ENCODE results near the gene TULP4. TPM values are rescaled to one million over a fixed set of nuclear protein-coding genes. Genes with fewer than 3 reads are reported as not detected.

Gene TULP4
- total and polyA plus RNA-seq, 2 of the 8 experiments (the other 6 are each of a cell fraction or from before 2014, with no cell fraction given), result 7.7 to 51.6 TPM

GRCh38 chr6:158524311-158524710 lies 212.0 kb downstream of the TULP4 start:
- Histone ChIP-seq H4K20me1 (replicated peaks in 1 of 2; ENCODE audit: control insufficient read depth in 1 of 2, insufficient read depth in 2 of 2, low read length in 2 of 2) (no peaks in the 10 kb centered on the region), H3K9me3 (ENCODE audit: insufficient read depth in 2 of 2, low read depth in 1 of 2, low read length in 1 of 2) (no peaks in the 10 kb centered on the region; a peak in 1 of 4 replicates), H2BK20ac (ENCODE audit: low read length) (no peak overlapping the region), H2AFZ (ENCODE audit: low read length) (no peak overlapping the region), H2BK12ac (ENCODE audit: low read depth, low read length) (no peak overlapping the region), H3K36me3 (ENCODE audit: control insufficient read depth in 2 of 4, insufficient read depth in 4 of 4, low read length in 3 of 4) (no peaks in the 10 kb centered on the region), H4K5ac (ENCODE audit: insufficient read length, low read depth, low read length) (no peak overlapping the region), H3K56ac (replicated peaks; ENCODE audit: insufficient read length, low read depth, low read length) (no peak overlapping the region), H2AK5ac (ENCODE audit: low read depth, low read length) (no peak overlapping the region), H3K4me1 (replicated peaks in 1 of 4; ENCODE audit: control insufficient read depth in 3 of 4, insufficient read depth in 4 of 4, low read length in 3 of 4) (no peaks in the 10 kb centered on the region), H3K27ac (ENCODE audit: low read depth, low read length) (no peak overlapping the region), H3K23ac (ENCODE audit: insufficient read length) (no peak overlapping the region), H3K14ac (ENCODE audit: insufficient read length) (no peak overlapping the region), H3K4me3 (ENCODE audit: extremely low read depth in 1 of 4, insufficient read depth in 2 of 4, low read depth in 3 of 4, low read length in 4 of 4) (no peak overlapping the region), H4K8ac (ENCODE audit: extremely low read depth, insufficient read depth, low read length) (no peak overlapping the region), H3K4me2 (ENCODE audit: insufficient read depth in 1 of 2, low read depth in 2 of 2, low read length in 2 of 2) (no peak overlapping the region), H3K79me2 (ENCODE audit: control insufficient read depth in 1 of 2, insufficient read depth in 2 of 2, low read length in 2 of 2) (no peaks in the 10 kb centered on the region), H3K18ac (ENCODE audit: extremely low read depth, low read length) (no peak overlapping the region), H3K79me1 (ENCODE audit: low read depth, low read length) (no peaks in the 10 kb centered on the region), H3K9ac (replicated peaks in 1 of 4; ENCODE audit: extremely low read depth in 1 of 4, low read depth in 3 of 4, low read length in 3 of 4) (no peak overlapping the region), H2BK120ac (replicated peaks; ENCODE audit: low read depth, low read length) (no peak overlapping the region), H3K4ac (replicated peaks; ENCODE audit: insufficient read length, low read depth, low read length) (no peak overlapping the region), H3K27me3 (replicated peaks in 1 of 4; ENCODE audit: control insufficient read depth in 3 of 4, extremely low read depth in 1 of 4, insufficient read depth in 3 of 4, low read length in 3 of 4) (no peaks in the 10 kb centered on the region), H2BK5ac (ENCODE audit: low read depth, low read length) (no peak overlapping the region), H3K23me2 (ENCODE audit: low read depth, low read length) (no peaks in the 10 kb centered on the region), H2BK15ac (ENCODE audit: low read length) (no peak overlapping the region), H4K91ac (replicated peaks; ENCODE audit: insufficient read length, low read length) (no peak overlapping the region)
- FAIRE-seq, result no peak
- no peak for DNase-seq (ENCODE audit: low read depth in 1 of 2, low spot score in 2 of 2)
- WGBS, 2 experiments (ENCODE audit: extremely low coverage in 1 of 2, insufficient coverage in 1 of 2, insufficient read length in 1 of 2, insufficient replicate concordance in 2 of 2, low coverage in 1 of 2, low lambda C conversion rate in 2 of 2, missing lambda C conversion rate in 1 of 2), result 96% methylated on average over 15 of the region's 15 CpGs; no CpG with 5 or more reads in 1 of the 2 experiments
- CTCF ChIA-PET (ENCODE audit: partially characterized antibody), result interaction anchor here (0.7 to 4.5 kb wide), 4 partner anchors 12 to 312 kb away, joined by 3 to 24 read pairs (median 4); no protein-coding TSS in a partner anchor
- POLR2A ChIA-PET (ENCODE audit: partially characterized antibody), result interaction anchor here (1.5 kb wide), 1 partner anchor 35 kb away, joined by 3 read pairs; the partner anchor contains the start of gene TMEM181
- TF ChIP-seq CHD2 (IDR thresholded peaks at IDR 0.05; ENCODE audit: low read length), result no peak
- no peak for TF ChIP-seq CEBPB (IDR thresholded peaks at IDR 0.05; ENCODE audit: low read depth, low read length)
- no peak for TF ChIP-seq BACH1 (IDR thresholded peaks at IDR 0.05; ENCODE audit: low read length)
- TF ChIP-seq EZH2 (IDR thresholded peaks at IDR 0.05; ENCODE audit: low read depth, low read length, severe bottlenecking), result no peak
- TF ChIP-seq ATF3 (IDR thresholded peaks at IDR 0.05; ENCODE audit: insufficient read depth, low read depth, low read length), result no peak
- no peak for TF ChIP-seq CBX8 (IDR thresholded peaks at IDR 0.05; ENCODE audit: borderline replicate concordance, low read depth, low read length)
- TF ChIP-seq TEAD4 (IDR thresholded peaks at IDR 0.05; ENCODE audit: low read depth, low read length), result no peak
- TF ChIP-seq KDM4A (IDR thresholded peaks at IDR 0.05; ENCODE audit: low read depth, low read length, severe bottlenecking), result no peak
- no peak for TF ChIP-seq YY1 (IDR thresholded peaks at IDR 0.05; ENCODE audit: low read depth, low read length)
- no peak for TF ChIP-seq RAD21 (IDR thresholded peaks at IDR 0.05 in 1 of 2, conservative IDR thresholded peaks at IDR 0.05 in 1 of 2; ENCODE audit: low read depth in 2 of 2, low read length in 2 of 2)
- TF ChIP-seq RNF2 (IDR thresholded peaks at IDR 0.05; ENCODE audit: borderline replicate concordance, low read depth, low read length, missing control alignments, poor library complexity, severe bottlenecking), result no peak
- TF ChIP-seq EP300 (IDR thresholded peaks at IDR 0.05; ENCODE audit: borderline replicate concordance in 1 of 2, low read depth in 2 of 2, low read length in 2 of 2), result no peak
- TF ChIP-seq CTBP2 (IDR thresholded peaks at IDR 0.05; ENCODE audit: borderline replicate concordance, insufficient read depth, insufficient read length, low read length), result no peak
